ENCODE data around the gene CCNI.

DNA sequence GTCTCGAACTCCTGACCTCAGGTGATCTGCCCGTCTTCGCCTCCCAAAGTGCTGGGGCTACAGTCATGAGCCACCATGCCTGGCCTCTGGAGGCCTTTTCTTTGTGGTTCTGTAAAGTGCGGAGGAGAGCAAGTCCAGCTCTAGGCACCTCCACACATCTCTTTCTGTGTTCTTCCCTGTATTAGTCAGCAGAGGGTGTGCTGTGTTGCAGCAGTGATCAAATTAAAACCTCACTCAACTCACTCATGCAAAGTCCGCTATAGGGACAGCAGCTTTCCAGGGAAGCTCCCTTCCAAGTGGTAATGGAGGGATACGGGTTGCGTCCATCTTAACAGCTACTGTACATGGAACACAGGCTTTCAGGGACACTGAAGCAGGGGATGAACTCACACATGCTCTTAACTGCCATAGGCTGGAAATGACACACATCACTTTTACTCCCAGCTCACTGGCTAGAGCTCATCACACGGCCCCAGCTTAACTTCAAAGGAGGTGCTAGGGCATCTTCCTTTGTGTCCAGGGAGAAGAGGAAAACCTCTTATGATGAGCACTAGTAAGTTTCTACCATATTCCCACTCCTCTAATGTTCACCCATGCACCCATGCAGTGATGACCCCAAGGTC is 45.2 kb upstream of the CCNI start:
- TF ChIP-seq POLR2A (IDR thresholded peaks at IDR 0.05): no peak
- TF ChIP-seq, protein P1, sequence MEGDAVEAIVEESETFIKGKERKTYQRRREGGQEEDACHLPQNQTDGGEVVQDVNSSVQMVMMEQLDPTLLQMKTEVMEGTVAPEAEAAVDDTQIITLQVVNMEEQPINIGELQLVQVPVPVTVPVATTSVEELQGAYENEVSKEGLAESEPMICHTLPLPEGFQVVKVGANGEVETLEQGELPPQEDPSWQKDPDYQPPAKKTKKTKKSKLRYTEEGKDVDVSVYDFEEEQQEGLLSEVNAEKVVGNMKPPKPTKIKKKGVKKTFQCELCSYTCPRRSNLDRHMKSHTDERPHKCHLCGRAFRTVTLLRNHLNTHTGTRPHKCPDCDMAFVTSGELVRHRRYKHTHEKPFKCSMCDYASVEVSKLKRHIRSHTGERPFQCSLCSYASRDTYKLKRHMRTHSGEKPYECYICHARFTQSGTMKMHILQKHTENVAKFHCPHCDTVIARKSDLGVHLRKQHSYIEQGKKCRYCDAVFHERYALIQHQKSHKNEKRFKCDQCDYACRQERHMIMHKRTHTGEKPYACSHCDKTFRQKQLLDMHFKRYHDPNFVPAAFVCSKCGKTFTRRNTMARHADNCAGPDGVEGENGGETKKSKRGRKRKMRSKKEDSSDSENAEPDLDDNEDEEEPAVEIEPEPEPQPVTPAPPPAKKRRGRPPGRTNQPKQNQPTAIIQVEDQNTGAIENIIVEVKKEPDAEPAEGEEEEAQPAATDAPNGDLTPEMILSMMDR (IDR thresholded peaks at IDR 0.05): no peak
